ENCODE measurements around the gene VARS2.
"Not testable (repeated sequence)": the region's sequence is repeated elsewhere in the genome, so short reads cannot be mapped to it uniquely, and the experiment has no call there.

Gene VARS2

GRCh38 chr6:30962716-30963115 is 48.7 kb downstream of the VARS2 start:
- TF ChIP-seq MAX (IDR thresholded peaks at IDR 0.05; ENCODE audit: low read depth, low read length), result no peak
- TF ChIP-seq POLR2A (IDR thresholded peaks at IDR 0.05; ENCODE audit: extremely low read depth, insufficient read length), result no peak
- no peak for TF ChIP-seq MYC (IDR thresholded peaks at IDR 0.05; ENCODE audit: low read depth, low read length)
- TF ChIP-seq CTCF (IDR thresholded peaks at IDR 0.05; ENCODE audit: low read depth, low read length), result no peak
- no peak for DNase-seq (ENCODE audit: low read depth)
- no peak overlapping the region for H3K4me3 ChIP-seq (ENCODE audit: low read depth, low read length)

DNA sequence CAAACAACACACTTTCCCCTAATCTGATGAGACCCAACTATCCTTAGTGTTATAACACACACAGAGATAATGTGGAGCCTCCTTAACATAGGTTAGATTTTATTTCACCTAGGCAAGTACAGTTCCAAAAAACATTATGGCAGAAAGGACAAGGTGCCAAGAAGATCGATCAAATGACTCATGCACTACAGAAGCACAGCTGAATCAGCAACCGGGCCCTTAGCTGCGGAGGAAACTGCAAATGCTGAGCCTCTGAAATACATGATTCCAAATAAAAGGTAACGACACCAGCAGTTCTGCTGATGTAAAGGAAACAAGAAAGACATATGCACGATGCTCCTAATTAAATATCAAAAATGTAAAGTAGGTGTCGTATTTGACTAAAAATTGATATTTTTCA is 49.6 kb downstream of the VARS2 start:
- H3K4me3 ChIP-seq (ENCODE audit: low read depth, low read length), result no peak overlapping the region
- no peak for DNase-seq (ENCODE audit: low read depth)
- TF ChIP-seq MYC (IDR thresholded peaks at IDR 0.05; ENCODE audit: low read depth, low read length) (no peak), CTCF (IDR thresholded peaks at IDR 0.05; ENCODE audit: low read depth, low read length) (no peak), POLR2A (IDR thresholded peaks at IDR 0.05; ENCODE audit: extremely low read depth, insufficient read length) (no peak), MAX (IDR thresholded peaks at IDR 0.05; ENCODE audit: low read depth, low read length) (no peak)

- no peak for TF ChIP-seq MYC (IDR thresholded peaks at IDR 0.05; ENCODE audit: low read depth, low read length)
- no peak for TF ChIP-seq MAX (IDR thresholded peaks at IDR 0.05; ENCODE audit: low read depth, low read length)
- TF ChIP-seq CTCF (IDR thresholded peaks at IDR 0.05; ENCODE audit: low read depth, low read length), result no peak
- no peak for TF ChIP-seq POLR2A (IDR thresholded peaks at IDR 0.05; ENCODE audit: extremely low read depth, insufficient read length)
- peak; percentile 40 for DNase-seq (ENCODE audit: low read depth)
- no peak overlapping the region for H3K4me3 ChIP-seq (ENCODE audit: low read depth, low read length)
Measured at GRCh38 chr6:30964075-30964474, 50.0 kb downstream of the VARS2 start.

DNA sequence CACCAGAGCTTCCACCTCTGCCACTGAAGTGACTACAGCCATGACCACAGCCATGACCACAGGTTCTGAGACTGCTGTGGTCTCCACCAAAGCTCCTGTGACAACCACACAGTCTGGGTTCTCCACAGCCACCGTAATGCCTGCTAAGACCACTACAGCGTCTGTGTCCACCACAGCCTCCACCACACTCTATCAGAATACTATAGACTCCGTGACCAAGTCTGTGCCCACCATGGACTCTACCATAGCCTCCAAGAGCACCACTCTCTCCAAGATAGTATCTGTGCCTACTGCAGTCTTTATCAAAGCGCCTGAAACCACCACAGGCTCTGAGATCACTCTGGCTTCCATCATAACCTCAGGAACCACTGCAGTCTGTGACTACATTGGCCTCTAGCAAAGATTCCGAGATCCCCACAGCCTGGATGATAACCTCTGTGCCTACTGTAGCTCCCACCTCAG is 51.1 kb downstream of the VARS2 start:
- TF ChIP-seq CTCF (IDR thresholded peaks at IDR 0.05; ENCODE audit: low read depth, low read length) (no peak), MAX (IDR thresholded peaks at IDR 0.05; ENCODE audit: low read depth, low read length) (no peak), MYC (IDR thresholded peaks at IDR 0.05; ENCODE audit: low read depth, low read length) (no peak), POLR2A (IDR thresholded peaks at IDR 0.05; ENCODE audit: extremely low read depth, insufficient read length) (no peak)
- DNase-seq (ENCODE audit: low read depth), result no peak
- no peak overlapping the region for H3K4me3 ChIP-seq (ENCODE audit: low read depth, low read length)

DNA sequence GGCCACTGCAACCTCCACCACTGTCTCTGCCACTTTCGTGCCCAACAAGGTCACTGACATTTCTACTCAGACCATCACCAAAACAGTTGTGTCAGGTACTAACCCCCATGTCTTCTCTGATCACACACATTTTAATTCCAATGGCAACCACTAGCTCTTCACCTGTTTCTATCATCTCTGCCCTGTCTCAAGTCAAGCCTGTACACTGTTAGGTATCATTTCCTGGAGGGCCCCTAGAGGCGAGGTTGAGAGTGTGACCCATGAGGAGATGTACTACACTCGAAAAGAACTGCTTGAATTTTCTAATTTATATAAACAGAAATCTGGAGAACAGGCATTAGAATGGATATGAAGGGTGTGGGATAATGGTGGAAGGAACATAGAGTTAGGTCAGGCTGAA is 52.1 kb downstream of the VARS2 start:
- no peak for DNase-seq (ENCODE audit: low read depth)
- TF ChIP-seq POLR2A (IDR thresholded peaks at IDR 0.05; ENCODE audit: extremely low read depth, insufficient read length) (no peak), MYC (IDR thresholded peaks at IDR 0.05; ENCODE audit: low read depth, low read length) (no peak), MAX (IDR thresholded peaks at IDR 0.05; ENCODE audit: low read depth, low read length) (no peak), CTCF (IDR thresholded peaks at IDR 0.05; ENCODE audit: low read depth, low read length) (no peak)
- no peak overlapping the region for H3K4me3 ChIP-seq (ENCODE audit: low read depth, low read length)

DNA sequence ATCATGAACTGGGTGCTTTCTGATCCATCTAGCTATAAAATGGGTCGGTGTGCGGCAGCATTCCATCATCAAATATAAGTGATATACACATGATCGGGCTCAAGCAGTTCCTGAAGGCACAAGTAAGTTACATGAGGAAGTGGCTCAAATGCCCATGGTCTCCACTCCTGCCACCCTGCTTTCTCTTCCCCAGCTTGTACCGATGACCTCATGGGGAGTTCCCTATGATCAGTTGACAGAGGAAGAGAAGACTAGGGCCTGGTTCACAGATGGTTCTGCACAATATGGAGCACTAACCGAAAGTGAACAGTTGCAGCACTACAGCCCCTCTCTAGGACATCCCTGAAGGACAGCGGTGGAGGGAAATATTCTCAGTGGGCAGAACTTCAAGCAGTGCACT is 55.1 kb downstream of the VARS2 start:
- DNase-seq (ENCODE audit: low read depth); H3K4me3 ChIP-seq (ENCODE audit: low read depth, low read length): not testable (repeated sequence)

Measured in NB4 (cell line).